Mucosa of stomach (tissue), 1 donor: ENCODE measurements around the gene TLX2.

Source experiments
- H3K27me3 ChIP-seq: one replicate; pipeline ENCODE4 v1.7.0; 2013; ENCODE audit warnings: mild to moderate bottlenecking, low read length; ENCODE audit not compliant: control insufficient read depth, insufficient read depth
- H3K36me3 ChIP-seq: one replicate; pipeline ENCODE4 v1.7.0; 2013; ENCODE audit warnings: low read length; ENCODE audit not compliant: control insufficient read depth, insufficient read depth
- H3K4me1 ChIP-seq: one replicate; pipeline ENCODE4 v1.7.0; 2013; ENCODE audit warnings: mild to moderate bottlenecking, low read length; ENCODE audit not compliant: control insufficient read depth, insufficient read depth
- H3K4me3 ChIP-seq: one replicate; pipeline ENCODE4 v1.7.0; 2013; ENCODE audit warnings: low read length
- H3K9ac ChIP-seq: one replicate; pipeline ENCODE4 v1.7.0; 2013; ENCODE audit warnings: mild to moderate bottlenecking, low read length, moderate library complexity
- H3K9me3 ChIP-seq: one replicate; pipeline ENCODE4 v1.7.0; 2013; ENCODE audit warnings: mild to moderate bottlenecking, low read length, moderate library complexity; ENCODE audit not compliant: control insufficient read depth
- donor health status: Pancreatic carcinoma.

Gene TLX2

DNA sequence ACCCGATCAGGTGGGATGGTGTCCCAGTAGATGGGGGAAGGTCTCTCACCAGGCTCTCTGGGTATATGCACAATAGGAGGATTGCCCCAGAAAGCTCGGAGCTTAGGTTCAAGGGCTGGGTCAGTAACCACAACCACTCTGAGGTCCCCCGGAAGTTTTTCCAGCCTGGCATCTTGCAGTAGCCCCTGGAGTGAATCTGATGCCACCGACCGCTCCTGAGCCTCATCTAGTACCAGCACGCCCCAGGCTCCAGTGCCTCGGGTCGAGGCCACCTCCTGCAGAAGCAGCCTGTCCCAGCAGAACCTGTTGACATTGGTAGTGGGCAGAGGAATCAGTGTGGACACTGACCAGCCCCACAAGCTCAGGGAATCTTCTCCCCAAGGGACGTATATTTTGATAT lies 9.8 kb downstream of the TLX2 start:
- no peak overlapping the region for H3K4me3 ChIP-seq
- H3K27me3 ChIP-seq, result peaks cover 6% of the 10 kb centered on the region
- H3K9ac ChIP-seq, result no peak overlapping the region
- peaks cover 20% of the 10 kb centered on the region for H3K4me1 ChIP-seq
- no peaks in the 10 kb centered on the region for H3K9me3 ChIP-seq
- H3K36me3 ChIP-seq, result peaks cover 16% of the 10 kb centered on the region

- Histone ChIP-seq H3K9me3 (no peaks in the 10 kb centered on the region), H3K4me3 (no peak overlapping the region), H3K27me3 (no peaks in the 10 kb centered on the region), H3K9ac (peak overlapping the region; percentile 51), H3K36me3 (peaks cover 16% of the 10 kb centered on the region), H3K4me1 (peaks cover 20% of the 10 kb centered on the region)
Measured at GRCh38 chr2:74524955-74525716, 10.9 kb downstream of the TLX2 start.

DNA sequence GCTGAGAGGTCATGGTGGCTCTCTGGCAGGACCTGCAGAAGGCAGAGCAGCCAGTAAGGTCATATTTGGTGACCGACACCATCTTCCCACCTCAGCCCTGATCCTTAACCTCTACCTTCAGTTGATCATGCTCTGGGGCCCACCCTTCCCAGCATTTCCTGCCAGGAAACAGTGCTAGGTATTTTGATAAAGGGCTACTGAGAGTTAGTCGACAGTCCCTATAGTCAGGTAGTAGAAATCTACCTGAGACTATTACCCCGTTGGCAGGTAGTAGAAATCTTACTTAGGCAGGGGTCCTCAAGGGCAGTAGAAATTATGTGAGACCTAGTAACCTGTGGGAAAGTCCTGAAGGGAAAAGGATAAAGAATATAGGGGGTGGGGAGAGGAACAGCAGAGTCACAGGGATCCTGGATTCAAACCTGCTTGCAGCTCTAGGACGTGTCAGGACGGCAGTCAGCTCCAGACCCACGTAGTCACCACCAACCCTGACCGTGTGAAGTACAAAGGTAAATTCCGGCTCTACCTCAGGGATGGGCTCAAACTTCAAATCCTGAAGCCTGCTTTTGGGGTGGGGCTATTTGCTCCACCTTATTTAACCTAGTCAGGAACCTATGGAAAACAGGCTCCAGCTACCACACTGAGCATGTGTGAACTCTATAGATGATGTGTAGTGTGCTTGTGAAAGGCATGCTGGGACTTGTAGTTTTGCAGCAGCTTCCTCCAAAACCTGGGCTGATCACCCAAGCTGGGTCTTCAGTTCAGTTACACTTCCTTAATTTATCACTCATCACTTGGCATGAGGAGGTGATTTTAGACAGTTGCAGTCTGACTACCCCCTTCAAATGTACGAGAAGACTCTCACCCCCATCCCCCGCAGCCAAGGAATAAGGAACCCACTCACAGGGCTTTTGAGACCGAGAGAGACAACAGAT lies 11.7 kb downstream of the TLX2 start, which contains the start of gene DQX1:
TSS of gene DQX1 (minus strand) at position 515 of the 932 bp plus-strand sequence. CDS start at position 13, 502 bp downstream.
- Histone ChIP-seq H3K4me1 (peaks cover 25% of the 10 kb centered on the region), H3K9me3 (no peaks in the 10 kb centered on the region), H3K27me3 (no peaks in the 10 kb centered on the region), H3K36me3 (peaks cover 16% of the 10 kb centered on the region), H3K4me3 (no peak within 1 kb of the TSS), H3K9ac (peak within 1 kb of the TSS; percentile 51)

- H3K27me3 ChIP-seq, result no peaks in the 10 kb centered on the region
- no peak overlapping the region for H3K9ac ChIP-seq
- H3K36me3 ChIP-seq, result peaks cover 16% of the 10 kb centered on the region
- H3K4me1 ChIP-seq, result peaks cover 31% of the 10 kb centered on the region
- H3K4me3 ChIP-seq, result no peak overlapping the region
- no peaks in the 10 kb centered on the region for H3K9me3 ChIP-seq
Measured at GRCh38 chr2:74526649-74527230, 12.5 kb downstream of the TLX2 start.

DNA sequence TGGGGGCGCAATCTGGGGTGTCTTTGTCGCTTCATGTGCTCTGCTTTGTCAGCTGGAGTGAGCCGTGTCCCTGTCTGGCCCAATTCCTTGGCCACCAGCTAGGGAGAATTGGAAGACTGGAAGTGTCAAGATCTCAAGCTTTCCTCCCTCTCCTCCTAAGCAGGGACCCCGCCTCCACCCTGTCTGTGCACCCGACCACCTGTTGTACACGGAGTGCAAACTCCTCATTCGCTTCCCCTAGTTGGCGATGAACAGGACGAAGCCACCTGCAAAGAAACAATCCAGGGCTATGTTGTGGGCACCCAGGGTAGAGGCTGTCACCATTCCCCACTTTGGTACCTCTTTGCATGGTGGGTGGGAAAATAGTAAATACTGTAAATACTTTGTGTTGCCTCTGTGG lies 13.5 kb downstream of the TLX2 start:
- Histone ChIP-seq H3K36me3 (peaks cover 16% of the 10 kb centered on the region), H3K4me1 (peaks cover 31% of the 10 kb centered on the region), H3K4me3 (no peak overlapping the region), H3K9ac (no peak overlapping the region), H3K9me3 (no peaks in the 10 kb centered on the region), H3K27me3 (no peaks in the 10 kb centered on the region)

GRCh38 chr2:74528600-74529356 lies 14.5 kb downstream of the TLX2 start:
- Histone ChIP-seq H3K36me3 (peaks cover 16% of the 10 kb centered on the region), H3K27me3 (no peaks in the 10 kb centered on the region), H3K4me3 (peak overlapping the region; percentile 95), H3K4me1 (peaks cover 31% of the 10 kb centered on the region), H3K9ac (peak overlapping the region; percentile 94), H3K9me3 (no peaks in the 10 kb centered on the region)

GRCh38 chr2:74529357-74530238 lies 15.3 kb downstream of the TLX2 start, which contains the start of the genes AUP1 and HTRA2:
TSS of gene AUP1 (minus strand) at chr2:74529706. CDS start at chr2:74529629, 77 bp downstream.
TSS of gene HTRA2 (plus strand) at chr2:74529933. CDS start at chr2:74530007, 74 bp downstream.
- H3K4me1 ChIP-seq, result peaks cover 31% of the 10 kb centered on the region
- no peaks in the 10 kb centered on the region for H3K9me3 ChIP-seq
- H3K9ac ChIP-seq, result peak within 1 kb of the TSS; percentile 94
- peaks cover 16% of the 10 kb centered on the region for H3K36me3 ChIP-seq
- no peaks in the 10 kb centered on the region for H3K27me3 ChIP-seq
- H3K4me3 ChIP-seq, result peak within 1 kb of the TSS; percentile 95

DNA sequence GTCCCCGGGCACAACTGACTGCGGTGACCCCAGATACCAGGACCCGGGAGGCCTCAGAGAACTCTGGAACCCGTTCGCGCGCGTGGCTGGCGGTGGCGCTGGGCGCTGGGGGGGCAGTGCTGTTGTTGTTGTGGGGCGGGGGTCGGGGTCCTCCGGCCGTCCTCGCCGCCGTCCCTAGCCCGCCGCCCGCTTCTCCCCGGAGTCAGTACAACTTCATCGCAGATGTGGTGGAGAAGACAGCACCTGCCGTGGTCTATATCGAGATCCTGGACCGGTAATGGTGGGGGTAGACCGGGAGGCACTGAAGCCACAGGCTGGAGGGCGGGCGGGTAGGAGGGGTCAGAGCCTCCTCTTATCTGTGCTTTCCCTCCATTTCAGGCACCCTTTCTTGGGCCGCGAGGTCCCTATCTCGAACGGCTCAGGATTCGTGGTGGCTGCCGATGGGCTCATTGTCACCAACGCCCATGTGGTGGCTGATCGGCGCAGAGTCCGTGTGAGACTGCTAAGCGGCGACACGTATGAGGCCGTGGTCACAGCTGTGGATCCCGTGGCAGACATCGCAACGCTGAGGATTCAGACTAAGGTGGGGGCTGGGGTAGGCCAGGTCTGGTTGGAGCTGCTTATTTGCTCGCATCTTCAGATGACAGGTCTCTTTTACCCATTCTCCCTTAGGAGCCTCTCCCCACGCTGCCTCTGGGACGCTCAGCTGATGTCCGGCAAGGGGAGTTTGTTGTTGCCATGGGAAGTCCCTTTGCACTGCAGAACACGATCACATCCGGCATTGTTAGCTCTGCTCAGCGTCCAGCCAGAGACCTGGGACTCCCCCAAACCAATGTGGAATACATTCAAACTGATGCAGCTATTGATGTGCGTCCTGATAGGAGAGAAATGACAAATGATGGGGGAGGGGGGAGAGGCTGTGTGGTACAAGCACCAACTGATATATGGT lies 16.3 kb downstream of the TLX2 start:
- H3K27me3 ChIP-seq, result no peaks in the 10 kb centered on the region
- H3K9me3 ChIP-seq, result no peaks in the 10 kb centered on the region
- H3K4me1 ChIP-seq, result peaks cover 27% of the 10 kb centered on the region
- H3K4me3 ChIP-seq, result peak overlapping the region; percentile 64
- H3K36me3 ChIP-seq, result peaks cover 16% of the 10 kb centered on the region
- H3K9ac ChIP-seq, result peak overlapping the region; percentile 94

DNA sequence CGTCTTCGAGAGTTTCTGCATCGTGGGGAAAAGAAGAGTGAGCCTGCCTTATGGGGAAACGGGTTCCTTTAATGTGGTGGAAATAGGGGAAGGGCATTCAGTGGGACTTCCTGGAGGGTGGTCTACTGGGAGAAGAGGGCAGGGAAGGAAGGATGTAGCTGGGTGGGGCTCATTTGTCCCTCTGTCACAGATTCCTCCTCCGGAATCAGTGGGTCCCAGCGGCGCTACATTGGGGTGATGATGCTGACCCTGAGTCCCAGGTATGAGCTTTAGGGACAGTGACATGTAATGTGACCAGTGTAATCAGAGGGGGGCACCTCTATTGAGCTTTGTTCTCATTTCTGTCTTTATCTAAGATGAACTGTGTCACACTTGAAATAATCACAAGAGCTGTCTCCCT lies 17.4 kb downstream of the TLX2 start:
- Histone ChIP-seq H3K27me3 (no peaks in the 10 kb centered on the region), H3K9me3 (no peaks in the 10 kb centered on the region), H3K4me3 (no peak overlapping the region), H3K4me1 (peaks cover 25% of the 10 kb centered on the region), H3K36me3 (peaks cover 13% of the 10 kb centered on the region), H3K9ac (no peak overlapping the region)

DNA sequence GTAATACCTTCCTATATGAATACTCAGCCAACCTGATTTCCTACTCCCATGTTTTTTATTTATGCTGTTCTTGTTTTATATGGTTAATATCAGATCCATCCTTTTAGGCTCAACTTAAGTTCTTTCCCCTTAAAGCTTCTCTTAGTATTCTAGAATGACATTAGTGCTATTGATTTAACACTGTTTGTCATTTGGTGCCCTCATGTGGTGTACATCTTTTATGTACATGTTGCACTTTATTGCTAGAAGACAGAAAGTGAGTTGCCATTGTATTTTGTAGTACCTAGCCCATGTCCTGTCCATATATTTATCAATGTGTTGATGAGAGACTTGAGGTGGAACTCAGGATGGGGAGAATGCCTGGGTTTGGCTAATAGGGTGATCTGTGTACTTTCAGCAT lies 18.0 kb downstream of the TLX2 start:
- H3K27me3 ChIP-seq, result no peaks in the 10 kb centered on the region
- no peak overlapping the region for H3K4me3 ChIP-seq
- no peak overlapping the region for H3K9ac ChIP-seq
- no peaks in the 10 kb centered on the region for H3K9me3 ChIP-seq
- peaks cover 8% of the 10 kb centered on the region for H3K36me3 ChIP-seq
- peaks cover 25% of the 10 kb centered on the region for H3K4me1 ChIP-seq
